HEK293 (cell line): Measurements from ENCODE around the gene ASTN2.

Experiments used
- CTCF ChIA-PET: fragments of 350-600 bp; formaldehyde crosslinking; extraction: SDS; loops from one replicate; lab custom pipeline; 2021; ENCODE audit warnings: antibody characterized with exemption; lab: Yijun Ruan, JAX
- POLR2A ChIA-PET: fragments of 300-600 bp; formaldehyde crosslinking; extraction: SDS; loops from one replicate; lab custom pipeline; 2020; ENCODE audit warnings: antibody characterized with exemption, inconsistent platforms; lab: Yijun Ruan, JAX
- H3K27ac ChIP-seq: fragments of 200-500 bp; sonication (Bioruptor generic); 2 replicates; pipeline ENCODE4 v1.5.1; 2014; ENCODE audit warnings: low read depth, low read length, control low read depth, inconsistent platforms; ENCODE audit errors: extremely low read depth
- H3K36me3 ChIP-seq, 2 experiments: fragments of 200-500 bp in 1 of 2; sonication (Bioruptor generic) in 1 of 2; 1 replicate in 1 of 2; 2 replicates in 1 of 2; pipeline ENCODE4 v1.5.1; 2014 to 2017; ENCODE audit warnings: inconsistent platforms in 2 of 2, low read length in 2 of 2; ENCODE audit not compliant: control insufficient read depth in 2 of 2, insufficient read depth in 1 of 2
- H3K4me1 ChIP-seq: fragments of 200-500 bp; sonication (Bioruptor generic); 2 replicates; pipeline ENCODE4 v1.5.1; 2014; ENCODE audit warnings: mild to moderate bottlenecking, low read length, inconsistent platforms; ENCODE audit not compliant: control insufficient read depth, insufficient read depth
- H3K4me3 ChIP-seq: 2 replicates; pipeline ENCODE4 v1.5.1; 2011; ENCODE audit warnings: low read depth, mild to moderate bottlenecking, control low read depth, low read length, moderate library complexity
- H3K9me3 ChIP-seq: fragments of 200-500 bp; sonication (Bioruptor generic); 2 replicates; pipeline ENCODE4 v1.5.1; 2014; ENCODE audit warnings: low read depth, low read length, inconsistent platforms; ENCODE audit not compliant: control insufficient read depth, insufficient read depth
- EGR2 ChIP-seq: fragments of 450-650 bp; formaldehyde crosslinking; IDR thresholded peaks from 2 replicates; pipeline ENCODE4 v1.5.1; 2016; ENCODE audit warnings: low read depth, missing biosample characterization, missing genetic modification characterization
- HOXA7 ChIP-seq: sonication (generic); formaldehyde crosslinking; IDR thresholded peaks from 2 replicates; pipeline ENCODE4 v1.8.1; 2022; ENCODE audit warnings: missing genetic modification reagents, borderline replicate concordance
- KLF9 ChIP-seq: fragments of 450-650 bp; formaldehyde crosslinking; IDR thresholded peaks from 2 replicates; pipeline ENCODE4 v1.5.1; 2016; ENCODE audit warnings: missing biosample characterization, missing genetic modification characterization, low read depth
- ZBTB48 ChIP-seq: fragments of 450-650 bp; formaldehyde crosslinking; IDR thresholded peaks from 2 replicates; pipeline ENCODE4 v1.5.1; 2016; ENCODE audit warnings: missing biosample characterization, missing genetic modification characterization
- ZFP69B ChIP-seq: fragments of 450-650 bp; formaldehyde crosslinking; IDR thresholded peaks from 2 replicates; pipeline ENCODE4 v1.5.1; 2016; ENCODE audit warnings: missing biosample characterization, missing genetic modification characterization
- ZIC2 ChIP-seq: fragments of 450-650 bp; formaldehyde crosslinking; IDR thresholded peaks from 2 replicates; pipeline ENCODE4 v1.5.1; 2016; ENCODE audit warnings: missing biosample characterization, missing genetic modification characterization
- ZNF132 ChIP-seq: fragments of 450-650 bp; formaldehyde crosslinking; IDR thresholded peaks from 2 replicates; pipeline ENCODE4 v1.5.1; 2017; ENCODE audit warnings: missing biosample characterization, missing genetic modification characterization, borderline replicate concordance
- ZNF140 ChIP-seq: fragments of 450-650 bp; formaldehyde crosslinking; IDR thresholded peaks from 2 replicates; pipeline ENCODE4 v1.5.1; 2016; ENCODE audit warnings: missing biosample characterization, missing genetic modification characterization
- ZNF169 ChIP-seq: fragments of 450-650 bp; formaldehyde crosslinking; IDR thresholded peaks from 2 replicates; pipeline ENCODE4 v1.5.1; 2016; ENCODE audit warnings: missing biosample characterization, missing genetic modification characterization
- ZNF202 ChIP-seq: fragments of 450-650 bp; formaldehyde crosslinking; IDR thresholded peaks from 2 replicates; pipeline ENCODE4 v1.5.1; 2016; ENCODE audit warnings: missing biosample characterization, missing genetic modification characterization, borderline replicate concordance
- ZNF521 ChIP-seq: fragments of 450-650 bp; formaldehyde crosslinking; IDR thresholded peaks from 2 replicates; pipeline ENCODE4 v1.5.1; 2017; ENCODE audit warnings: missing biosample characterization, mild to moderate bottlenecking, missing genetic modification characterization
- ZNF544 ChIP-seq: fragments of 450-650 bp; formaldehyde crosslinking; IDR thresholded peaks from 2 replicates; pipeline ENCODE4 v1.5.0; 2017; ENCODE audit warnings: missing biosample characterization, missing genetic modification characterization
- ZNF555 ChIP-seq: fragments of 450-650 bp; formaldehyde crosslinking; conservative IDR thresholded peaks from 2 replicates; pipeline ENCODE4 v1.5.1; 2017; ENCODE audit warnings: missing biosample characterization, mild to moderate bottlenecking, missing genetic modification characterization, inconsistent platforms
- ZNF560 ChIP-seq: fragments of 450-650 bp; formaldehyde crosslinking; IDR thresholded peaks from 2 replicates; pipeline ENCODE4 v1.5.1; 2017; ENCODE audit warnings: missing biosample characterization, missing genetic modification characterization, borderline replicate concordance
- ZNF585B ChIP-seq: fragments of 450-650 bp; formaldehyde crosslinking; IDR thresholded peaks from 2 replicates; pipeline ENCODE4 v1.5.1; 2016; ENCODE audit warnings: missing biosample characterization, missing genetic modification characterization
- ZNF610 ChIP-seq: fragments of 450-650 bp; formaldehyde crosslinking; IDR thresholded peaks from 2 replicates; pipeline ENCODE4 v1.5.1; 2016; ENCODE audit warnings: missing biosample characterization, missing genetic modification characterization, borderline replicate concordance
- ZSCAN23 ChIP-seq: fragments of 450-650 bp; formaldehyde crosslinking; IDR thresholded peaks from 2 replicates; pipeline ENCODE4 v1.5.1; 2016; ENCODE audit warnings: missing biosample characterization, missing genetic modification characterization
- TF ChIP-seq, protein P1 (sequence below): fragments of 450-650 bp; formaldehyde crosslinking; IDR thresholded peaks from 2 replicates; pipeline ENCODE4 v1.5.1; 2016; ENCODE audit warnings: missing biosample characterization, missing genetic modification characterization
- TF ChIP-seq, protein P2 (sequence below): fragments of 450-650 bp; formaldehyde crosslinking; IDR thresholded peaks from 2 replicates; pipeline ENCODE4 v1.5.1; 2016; ENCODE audit warnings: missing biosample characterization, missing genetic modification characterization
- TF ChIP-seq, protein P3 (sequence below): fragments of 450-650 bp; formaldehyde crosslinking; IDR thresholded peaks from 2 replicates; pipeline ENCODE4 v1.5.1; 2016; ENCODE audit warnings: missing biosample characterization, missing genetic modification characterization, borderline replicate concordance

Gene ASTN2

DNA sequence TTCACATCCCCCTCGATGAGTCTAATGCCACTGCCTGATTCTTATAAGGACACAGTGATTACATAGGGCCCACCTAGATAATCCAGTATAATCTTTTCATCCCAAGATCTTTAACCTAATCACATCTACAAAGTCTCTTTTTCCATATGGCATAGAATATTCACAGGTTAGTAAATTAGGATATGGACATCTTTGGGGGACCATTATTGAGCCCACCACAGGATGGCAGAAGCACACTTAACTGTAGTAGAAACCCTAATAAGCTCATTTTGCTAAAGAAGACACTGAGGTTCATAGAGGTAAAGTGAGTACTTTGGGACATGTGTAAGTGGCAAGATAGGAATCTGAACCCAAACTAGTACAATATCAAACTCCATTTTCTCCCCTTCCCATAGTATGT lies 38.9 kb downstream of the ASTN2 start:
- CTCF ChIA-PET: no interaction called here
- no peak overlapping the region for H3K4me3 ChIP-seq
- no peaks in the 10 kb centered on the region for H3K36me3 ChIP-seq
- H3K27ac ChIP-seq: no peak overlapping the region
- no peaks in the 10 kb centered on the region for H3K4me1 ChIP-seq
- TF ChIP-seq KLF9 (tag by site-specific recombination) (no peak), ZIC2 (tag by site-specific recombination) (no peak), ZNF555 (tag by site-specific recombination) (no peak)
- TF ChIP-seq, protein P1, sequence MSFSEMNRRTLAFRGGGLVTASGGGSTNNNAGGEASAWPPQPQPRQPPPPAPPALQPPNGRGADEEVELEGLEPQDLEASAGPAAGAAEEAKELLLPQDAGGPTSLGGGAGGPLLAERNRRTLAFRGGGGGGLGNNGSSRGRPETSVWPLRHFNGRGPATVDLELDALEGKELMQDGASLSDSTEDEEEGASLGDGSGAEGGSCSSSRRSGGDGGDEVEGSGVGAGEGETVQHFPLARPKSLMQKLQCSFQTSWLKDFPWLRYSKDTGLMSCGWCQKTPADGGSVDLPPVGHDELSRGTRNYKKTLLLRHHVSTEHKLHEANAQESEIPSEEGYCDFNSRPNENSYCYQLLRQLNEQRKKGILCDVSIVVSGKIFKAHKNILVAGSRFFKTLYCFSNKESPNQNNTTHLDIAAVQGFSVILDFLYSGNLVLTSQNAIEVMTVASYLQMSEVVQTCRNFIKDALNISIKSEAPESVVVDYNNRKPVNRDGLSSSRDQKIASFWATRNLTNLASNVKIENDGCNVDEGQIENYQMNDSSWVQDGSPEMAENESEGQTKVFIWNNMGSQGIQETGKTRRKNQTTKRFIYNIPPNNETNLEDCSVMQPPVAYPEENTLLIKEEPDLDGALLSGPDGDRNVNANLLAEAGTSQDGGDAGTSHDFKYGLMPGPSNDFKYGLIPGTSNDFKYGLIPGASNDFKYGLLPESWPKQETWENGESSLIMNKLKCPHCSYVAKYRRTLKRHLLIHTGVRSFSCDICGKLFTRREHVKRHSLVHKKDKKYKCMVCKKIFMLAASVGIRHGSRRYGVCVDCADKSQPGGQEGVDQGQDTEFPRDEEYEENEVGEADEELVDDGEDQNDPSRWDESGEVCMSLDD: no peak
- TF ChIP-seq, all 188 proteins: peak for 0
- H3K9me3 ChIP-seq: no peaks in the 10 kb centered on the region
- POLR2A ChIA-PET: no interaction called here

DNA sequence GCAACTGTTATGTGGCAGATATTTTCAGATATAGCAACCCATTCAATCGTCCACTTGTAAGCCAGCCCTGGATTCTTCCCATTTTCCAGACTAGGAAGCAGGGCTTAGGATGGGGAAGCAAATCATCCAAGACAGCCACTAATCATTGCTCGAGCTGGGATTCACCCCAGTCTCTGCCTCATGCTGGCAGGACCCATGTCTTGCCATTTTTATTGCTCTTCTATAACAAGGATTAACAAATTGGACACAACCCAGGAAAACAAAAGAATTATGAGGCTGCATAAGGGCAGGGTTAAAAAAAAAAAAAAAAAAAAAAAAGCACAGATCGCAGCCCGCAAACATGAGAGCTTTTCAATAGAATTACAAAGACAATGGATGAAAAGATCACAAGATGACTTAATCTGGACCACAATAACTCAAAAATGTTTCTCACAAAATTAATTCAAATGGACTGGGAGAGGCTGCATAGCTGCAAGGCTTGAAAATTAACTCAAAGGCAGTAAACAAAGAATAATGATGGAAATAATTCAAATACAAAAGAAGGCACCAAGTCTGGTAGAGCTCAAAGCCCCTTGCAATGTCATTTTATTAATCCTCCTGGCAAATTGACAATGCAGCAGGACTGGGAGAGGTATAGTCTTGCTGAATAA lies 40.7 kb downstream of the ASTN2 start:
- CTCF ChIA-PET: no interaction called here

More for the DNA sequence above, 40.7 kb downstream of the ASTN2 start:
- POLR2A ChIA-PET: no interaction called here
- Histone ChIP-seq H3K4me1 (no peaks in the 10 kb centered on the region), H3K9me3 (no peaks in the 10 kb centered on the region), H3K27ac (no peak overlapping the region), H3K36me3 (no peaks in the 10 kb centered on the region), H3K4me3 (no peak overlapping the region)
- TF ChIP-seq ZNF140 (tag by site-specific recombination) (no peak), ZNF560 (tag by site-specific recombination) (no peak), ZNF521 (tag by site-specific recombination) (no peak), ZNF202 (tag by site-specific recombination) (no peak), ZNF132 (tag by site-specific recombination) (no peak), ZSCAN23 (tag by site-specific recombination) (no peak), HOXA7 (CRISPR knock-in tag) (no peak), ZNF585B (tag by site-specific recombination) (no peak), ZNF169 (tag by site-specific recombination) (no peak), ZBTB48 (tag by site-specific recombination) (no peak), EGR2 (tag by site-specific recombination) (no peak), ZNF544 (no peak), ZNF610 (no peak), ZFP69B (tag by site-specific recombination) (no peak)
- TF ChIP-seq, protein P2, sequence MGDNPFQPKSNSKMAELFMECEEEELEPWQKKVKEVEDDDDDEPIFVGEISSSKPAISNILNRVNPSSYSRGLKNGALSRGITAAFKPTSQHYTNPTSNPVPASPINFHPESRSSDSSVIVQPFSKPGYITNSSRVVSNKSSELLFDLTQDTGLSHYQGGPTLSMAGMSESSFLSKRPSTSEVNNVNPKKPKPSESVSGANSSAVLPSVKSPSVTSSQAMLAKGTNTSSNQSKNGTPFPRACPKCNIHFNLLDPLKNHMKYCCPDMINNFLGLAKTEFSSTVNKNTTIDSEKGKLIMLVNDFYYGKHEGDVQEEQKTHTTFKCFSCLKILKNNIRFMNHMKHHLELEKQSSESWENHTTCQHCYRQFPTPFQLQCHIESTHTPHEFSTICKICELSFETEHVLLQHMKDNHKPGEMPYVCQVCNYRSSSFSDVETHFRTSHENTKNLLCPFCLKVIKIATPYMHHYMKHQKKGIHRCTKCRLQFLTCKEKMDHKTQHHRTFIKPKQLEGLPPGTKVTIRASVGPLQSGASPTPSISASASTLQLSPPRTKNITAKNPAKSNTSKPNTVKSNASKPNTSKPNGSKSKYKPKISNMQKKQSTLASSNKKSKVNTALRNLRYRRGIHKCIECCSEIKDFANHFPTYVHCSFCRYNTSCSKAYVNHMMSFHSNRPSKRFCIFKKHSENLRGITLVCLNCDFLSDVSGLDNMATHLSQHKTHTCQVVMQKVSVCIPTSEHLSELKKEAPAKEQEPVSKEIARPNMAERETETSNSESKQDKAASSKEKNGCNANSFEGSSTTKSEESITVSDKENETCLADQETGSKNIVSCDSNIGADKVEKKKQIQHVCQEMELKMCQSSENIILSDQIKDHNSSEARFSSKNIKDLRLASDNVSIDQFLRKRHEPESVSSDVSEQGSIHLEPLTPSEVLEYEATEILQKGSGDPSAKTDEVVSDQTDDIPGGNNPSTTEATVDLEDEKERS (tag by site-specific recombination): no peak
- TF ChIP-seq, protein P3, sequence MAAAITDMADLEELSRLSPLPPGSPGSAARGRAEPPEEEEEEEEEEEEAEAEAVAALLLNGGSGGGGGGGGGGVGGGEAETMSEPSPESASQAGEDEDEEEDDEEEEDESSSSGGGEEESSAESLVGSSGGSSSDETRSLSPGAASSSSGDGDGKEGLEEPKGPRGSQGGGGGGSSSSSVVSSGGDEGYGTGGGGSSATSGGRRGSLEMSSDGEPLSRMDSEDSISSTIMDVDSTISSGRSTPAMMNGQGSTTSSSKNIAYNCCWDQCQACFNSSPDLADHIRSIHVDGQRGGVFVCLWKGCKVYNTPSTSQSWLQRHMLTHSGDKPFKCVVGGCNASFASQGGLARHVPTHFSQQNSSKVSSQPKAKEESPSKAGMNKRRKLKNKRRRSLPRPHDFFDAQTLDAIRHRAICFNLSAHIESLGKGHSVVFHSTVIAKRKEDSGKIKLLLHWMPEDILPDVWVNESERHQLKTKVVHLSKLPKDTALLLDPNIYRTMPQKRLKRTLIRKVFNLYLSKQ (tag by site-specific recombination): no peak
